ENCODE measurements around the gene PLOD1.
"Not testable (repeated sequence)": the region's sequence is repeated elsewhere in the genome, so short reads cannot be mapped to it uniquely, and the experiment has no call there.

The PLOD1 gene

GRCh38 chr1:11939794-11940193 is 5.3 kb downstream of the PLOD1 start:
- DNase-seq: not testable (repeated sequence)

DNA sequence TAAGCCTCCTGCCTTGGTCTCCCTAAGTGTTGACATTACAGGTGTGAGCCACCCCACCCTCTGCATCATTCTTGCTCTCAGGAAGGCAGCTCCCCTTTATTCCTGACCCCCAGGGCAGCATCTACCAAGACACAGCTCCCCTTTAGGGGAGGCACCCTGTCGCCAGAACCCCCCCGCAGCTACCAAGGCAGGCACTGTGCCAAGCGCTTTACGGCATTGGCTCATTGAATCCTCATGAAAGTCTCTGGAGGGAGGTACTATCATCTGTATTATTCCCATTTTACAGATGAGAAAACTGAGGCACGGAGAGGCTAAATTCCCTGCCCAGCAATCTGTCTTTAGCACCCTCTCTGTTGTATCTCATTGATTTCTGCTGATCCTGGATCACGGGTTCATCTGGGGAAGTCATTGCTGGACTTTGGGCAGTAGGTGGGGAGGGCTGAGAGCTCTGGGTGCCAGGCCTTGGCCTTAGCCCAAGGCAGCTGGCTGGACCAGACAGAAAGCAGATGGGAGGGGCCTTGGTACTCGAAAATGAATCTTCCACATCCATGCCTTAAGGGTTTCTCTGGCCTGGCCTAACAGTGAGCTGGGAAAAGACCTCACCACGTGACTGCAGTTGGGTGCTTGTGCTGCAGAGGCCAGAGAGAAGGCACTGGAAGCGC is 5.9 kb downstream of the PLOD1 start:
- no peak for DNase-seq

- no peak for DNase-seq
Measured at GRCh38 chr1:11942280-11942679, 7.8 kb downstream of the PLOD1 start.

DNA sequence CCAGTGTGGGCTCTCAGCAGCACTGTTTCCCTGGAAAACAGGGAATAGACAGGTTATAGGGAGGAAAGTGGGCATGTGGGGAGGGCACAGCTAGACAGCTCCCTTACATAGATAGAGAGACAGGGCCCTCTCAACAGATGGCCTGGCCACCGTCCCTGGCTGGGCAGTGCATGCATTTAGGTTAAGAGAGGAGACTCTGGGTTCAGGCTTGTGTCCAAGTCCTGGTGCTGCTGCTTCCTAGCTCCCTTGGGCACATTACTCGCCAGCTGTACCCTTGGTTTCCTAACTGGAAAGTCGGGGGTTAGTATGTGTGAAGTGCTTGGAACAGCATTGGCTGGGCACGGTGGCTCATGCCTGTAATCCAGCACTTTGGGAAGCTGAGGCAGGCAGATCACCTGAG is 9.1 kb downstream of the PLOD1 start:
- no peak for DNase-seq

DNA sequence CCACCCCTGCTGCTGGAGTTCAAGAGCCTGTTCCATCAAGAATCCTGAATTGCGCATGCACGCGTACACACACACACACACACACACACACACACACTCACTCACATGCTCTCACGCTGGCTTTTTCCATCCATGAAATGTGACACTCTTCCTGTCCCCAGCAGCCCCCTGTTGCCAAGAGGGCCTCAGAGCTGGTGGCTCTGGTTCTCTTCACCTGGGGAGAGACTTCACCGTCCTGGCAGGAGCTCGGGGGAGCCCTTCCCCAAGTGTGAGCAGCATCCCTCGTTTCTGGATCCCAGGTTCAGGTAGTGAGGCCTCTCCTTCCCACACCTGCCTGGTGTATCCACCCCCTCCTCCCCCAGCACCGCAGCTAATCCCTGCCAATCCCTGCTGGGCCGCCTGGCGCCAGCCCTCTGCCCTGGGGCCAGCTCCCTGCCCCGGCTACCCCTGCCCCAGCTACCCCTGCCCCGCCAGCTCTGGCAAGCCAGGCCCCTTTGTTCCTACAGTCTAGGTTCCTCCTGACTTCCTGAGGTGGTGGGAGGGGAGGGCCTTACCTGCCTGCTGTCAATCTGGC is 9.9 kb downstream of the PLOD1 start:
- peak; percentile 95 for DNase-seq

- no peak for DNase-seq
Measured at GRCh38 chr1:11946647-11947046, 12.1 kb downstream of the PLOD1 start.

GRCh38 chr1:11948822-11949458 is 14.4 kb downstream of the PLOD1 start:
- no peak for DNase-seq

DNA sequence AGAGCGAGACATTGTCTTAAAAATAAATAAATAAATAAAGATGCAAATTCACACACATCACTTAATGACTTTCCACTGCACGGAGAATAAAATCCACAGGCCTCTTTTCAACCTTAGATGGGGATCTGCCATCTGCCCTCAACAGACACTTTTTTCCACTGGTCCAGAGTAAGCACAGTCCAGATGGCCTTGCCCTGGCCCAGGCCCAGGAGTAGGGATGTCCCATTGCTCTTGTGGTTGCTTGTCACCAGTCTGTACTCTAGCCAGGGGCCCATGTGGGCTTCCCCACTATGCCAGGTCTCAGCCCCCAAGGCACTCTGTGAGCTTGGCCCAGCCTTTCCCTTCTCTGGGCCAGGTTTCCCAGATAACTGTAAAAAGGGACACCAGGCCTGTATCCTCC is 17.4 kb downstream of the PLOD1 start:
- DNase-seq: no peak

DNA sequence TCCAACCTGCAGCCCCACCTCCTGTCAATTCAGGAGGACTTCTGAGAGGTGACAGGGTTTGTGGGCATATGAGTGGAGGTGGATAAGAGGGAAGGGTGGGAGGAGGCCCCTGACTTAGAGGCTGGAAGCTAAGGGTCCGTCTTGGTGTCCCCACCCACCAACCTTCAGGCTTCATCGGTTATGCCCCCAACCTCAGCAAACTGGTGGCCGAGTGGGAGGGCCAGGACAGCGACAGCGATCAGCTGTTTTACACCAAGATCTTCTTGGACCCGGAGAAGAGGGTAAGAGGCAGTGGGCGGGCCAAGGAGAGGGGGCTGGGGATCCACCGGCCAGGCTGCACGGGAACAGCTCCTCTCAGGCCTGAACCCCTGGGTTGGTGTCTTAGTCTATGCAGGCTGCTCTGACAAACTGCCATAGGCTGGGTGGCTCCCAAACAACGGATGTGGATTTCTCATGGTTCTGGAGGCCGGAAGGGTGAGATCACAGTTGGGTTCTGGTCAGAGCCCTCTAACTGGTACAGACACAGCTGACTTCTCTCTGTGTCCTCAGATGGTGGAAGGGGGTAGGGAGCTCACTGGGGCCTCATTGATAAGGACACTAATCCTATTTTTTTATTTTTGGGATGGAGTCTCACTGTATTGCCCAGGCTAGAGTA is 18.1 kb downstream of the PLOD1 start:
- DNase-seq: no peak

DNA sequence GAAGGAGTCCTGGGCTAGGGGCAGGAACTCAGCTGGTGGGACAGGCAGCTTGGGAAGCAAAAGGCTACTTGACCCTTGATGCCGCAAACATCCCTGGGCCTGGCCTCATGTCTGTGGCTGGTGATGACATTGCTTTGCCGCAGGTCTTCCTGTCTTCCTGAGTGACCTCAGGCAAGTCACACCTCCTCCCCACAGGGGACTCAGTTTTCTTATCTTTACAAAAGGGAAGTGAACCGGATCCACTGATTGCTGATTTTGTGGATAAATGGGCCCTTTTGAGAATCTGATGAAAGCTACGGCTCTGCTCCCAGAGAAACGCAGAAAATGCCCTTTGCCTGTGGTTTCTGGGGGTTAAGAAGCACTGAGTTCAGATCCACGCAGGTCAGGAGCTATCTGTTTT is 20.7 kb downstream of the PLOD1 start:
- DNase-seq: no peak

DNA sequence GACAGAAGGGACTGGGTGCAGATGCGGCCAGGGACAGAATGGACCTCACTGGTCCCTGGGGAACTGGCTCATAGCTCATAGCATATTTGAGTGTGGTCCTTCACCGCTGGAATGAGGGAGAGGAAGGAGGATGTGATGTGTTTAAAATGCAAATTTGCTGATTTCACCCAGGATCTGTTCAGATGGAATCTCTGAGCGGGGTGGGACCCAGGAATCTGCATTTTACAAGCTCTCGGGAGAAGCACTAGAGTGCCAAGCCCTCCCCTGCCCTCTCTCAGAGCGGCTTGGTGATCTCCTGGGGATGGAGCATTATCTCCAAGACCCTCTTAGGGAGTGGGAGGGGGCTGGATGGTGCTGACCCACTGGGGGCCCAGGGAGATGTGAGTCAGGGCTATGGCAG is 22.9 kb downstream of the PLOD1 start:
- DNase-seq: no peak

GRCh38 chr1:11957897-11958296 is 23.4 kb downstream of the PLOD1 start:
- DNase-seq: no peak

DNA sequence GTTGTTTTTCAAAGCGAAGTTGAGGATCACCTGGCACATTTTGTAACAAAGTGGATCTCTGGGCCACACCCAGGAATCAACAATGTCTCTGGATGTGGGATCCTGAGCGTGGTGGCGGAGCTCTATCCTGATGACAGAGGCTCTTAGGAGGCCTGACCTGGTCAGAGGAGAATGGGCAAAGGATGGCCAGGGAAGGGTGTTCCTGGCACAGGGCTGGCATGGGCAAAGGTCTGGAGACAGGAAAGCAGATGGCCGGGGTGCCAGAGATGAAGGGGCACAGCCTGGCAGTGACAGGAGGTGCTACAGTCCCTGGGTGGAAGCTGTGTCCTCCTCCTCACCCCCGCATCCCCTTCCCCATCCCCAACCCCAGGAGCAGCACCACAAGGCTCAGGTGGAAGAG is 25.8 kb downstream of the PLOD1 start:
- no peak for DNase-seq

DNA sequence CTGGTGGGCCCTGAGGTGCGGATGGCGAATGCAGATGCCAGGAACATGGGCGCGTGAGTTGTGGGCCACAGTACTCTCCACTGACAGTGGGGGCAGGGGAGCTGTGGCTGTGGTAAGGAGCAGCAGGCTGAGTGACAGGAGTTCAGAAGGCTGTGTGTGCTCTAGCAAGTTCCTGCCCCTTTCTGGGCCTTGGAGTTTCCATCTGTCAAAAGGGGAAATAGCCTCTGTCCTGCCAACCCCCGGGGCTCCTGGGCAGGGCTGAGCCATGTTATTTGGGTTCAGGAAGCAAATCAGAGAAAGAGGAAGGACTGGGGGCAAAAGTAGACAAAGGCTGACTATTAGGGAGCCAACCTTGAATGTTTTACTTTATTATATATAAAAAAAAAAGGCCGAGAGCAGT is 26.2 kb downstream of the PLOD1 start:
- no peak for DNase-seq

DNA sequence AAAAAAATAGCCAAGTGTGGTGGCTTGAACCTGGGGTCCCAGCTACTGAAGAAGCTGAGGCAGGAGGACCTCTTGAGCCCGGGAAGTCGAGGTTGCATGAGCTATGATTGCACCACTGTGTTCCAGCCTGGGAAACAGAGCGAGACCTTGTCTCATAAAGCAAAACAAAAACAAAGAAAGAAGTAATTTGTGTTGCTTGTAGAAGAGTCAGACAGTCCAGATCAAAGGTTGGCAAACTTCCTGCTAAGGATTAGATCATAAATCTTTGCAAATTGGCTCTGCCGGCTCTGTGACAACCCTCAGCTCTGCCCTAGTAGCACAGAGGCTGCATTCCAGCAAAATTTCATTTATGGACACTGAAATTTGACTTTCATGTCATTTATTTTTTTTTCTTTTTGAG is 26.7 kb downstream of the PLOD1 start:
- no peak for DNase-seq

GRCh38 chr1:11963622-11964021 is 29.1 kb downstream of the PLOD1 start:
- no peak for DNase-seq

GRCh38 chr1:11964656-11965055 is 30.1 kb downstream of the PLOD1 start:
- DNase-seq: no peak

GRCh38 chr1:11967028-11967547 is 32.6 kb downstream of the PLOD1 start:
- peak; percentile 54 for DNase-seq

GRCh38 chr1:11970441-11971185 is 36.1 kb downstream of the PLOD1 start:
- DNase-seq: no peak

- no peak for DNase-seq
Measured at GRCh38 chr1:11977625-11978024, 43.1 kb downstream of the PLOD1 start.

GRCh38 chr1:11978301-11978700 is 43.8 kb downstream of the PLOD1 start:
- DNase-seq: no peak

DNA sequence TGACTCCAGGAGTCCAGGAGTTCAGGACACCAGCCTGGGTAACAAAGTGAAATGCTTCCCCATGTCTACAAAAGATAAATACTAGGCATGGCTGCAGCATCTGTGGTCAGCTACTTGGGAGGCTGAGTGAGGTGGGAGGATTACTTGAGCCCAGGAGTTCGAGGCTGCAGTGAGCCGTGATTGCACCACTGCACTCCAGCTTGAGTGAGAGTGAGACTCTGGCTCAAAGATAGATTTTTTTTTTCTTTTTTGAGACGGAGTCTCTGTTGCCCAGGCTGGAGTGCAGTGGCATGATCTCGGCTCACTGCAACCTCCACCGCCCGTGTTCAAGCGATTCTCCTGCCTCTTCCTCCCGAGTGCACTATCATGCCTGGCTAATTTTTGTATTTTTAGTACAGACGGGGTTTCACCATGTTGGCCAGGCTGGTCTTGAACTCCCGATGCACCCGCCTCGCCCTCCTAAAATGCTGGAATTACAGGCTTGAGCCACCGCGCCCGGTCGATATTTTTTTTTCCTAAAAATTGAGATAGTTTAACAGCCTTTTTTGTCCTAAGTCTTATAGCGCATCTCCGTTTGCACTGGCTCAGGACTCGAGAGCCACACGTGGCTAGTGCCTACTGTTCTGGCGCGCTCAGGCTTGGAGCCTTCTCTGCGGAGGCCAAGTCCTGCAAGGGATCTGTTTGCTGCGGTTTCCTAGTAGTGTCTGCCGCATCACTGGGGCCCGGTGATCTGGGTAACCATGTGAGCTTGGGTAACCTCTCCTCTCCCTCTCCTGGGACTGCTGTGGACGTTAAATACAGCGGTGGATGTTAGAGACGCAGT is 44.7 kb downstream of the PLOD1 start:
- DNase-seq: no peak
